Trophoblast cell (in vitro differentiated cells and primary cell): ENCODE measurements around the gene TNS2.

ENCODE experiments used
- DNase-seq, 2 donors: peaks; one replicate each; pipeline ENCODE4 v3.0.0-alpha.2; 2016
- H2AFZ ChIP-seq: 2 replicates; pipeline ENCODE4 v1.6.1; 2013; ENCODE audit warnings: low read length, moderate library complexity, mild to moderate bottlenecking; ENCODE audit not compliant: insufficient read depth, poor library complexity
- H2AK5ac ChIP-seq: 2 replicates; pipeline ENCODE4 v1.6.1; 2013; ENCODE audit warnings: mild to moderate bottlenecking, low read length
- H2BK120ac ChIP-seq: 2 replicates; pipeline ENCODE4 v1.6.1; 2013; ENCODE audit warnings: low read length, mild to moderate bottlenecking, moderate library complexity; ENCODE audit not compliant: insufficient read depth, poor library complexity
- H2BK12ac ChIP-seq: 2 replicates; pipeline ENCODE4 v1.6.1; 2013; ENCODE audit warnings: mild to moderate bottlenecking, low read length, moderate library complexity
- H2BK5ac ChIP-seq: 2 replicates; pipeline ENCODE4 v1.6.1; 2013; ENCODE audit warnings: low read length, low read depth, moderate library complexity, mild to moderate bottlenecking; ENCODE audit not compliant: poor library complexity
- H3K14ac ChIP-seq: 2 replicates; pipeline ENCODE4 v1.6.1; 2013; ENCODE audit warnings: mild to moderate bottlenecking, low read length
- H3K18ac ChIP-seq: 2 replicates; pipeline ENCODE4 v1.6.1; 2013; ENCODE audit warnings: mild to moderate bottlenecking, low read length
- H3K23ac ChIP-seq: 2 replicates; pipeline ENCODE4 v1.6.1; 2013; ENCODE audit warnings: low read length
- H3K27ac ChIP-seq: 2 replicates; pipeline ENCODE4 v1.5.1; 2013; ENCODE audit warnings: low read depth, mild to moderate bottlenecking, inconsistent platforms, low read length, moderate library complexity
- H3K27me3 ChIP-seq: 2 replicates; pipeline ENCODE4 v1.6.1; 2013; ENCODE audit warnings: inconsistent platforms, mild to moderate bottlenecking, low read length, moderate library complexity; ENCODE audit not compliant: insufficient read depth
- H3K36me3 ChIP-seq, 2 experiments: 1 replicate in 1 of 2; 2 replicates in 1 of 2; pipeline ENCODE4 v1.6.1; 2013; ENCODE audit warnings: low read length in 2 of 2, mild to moderate bottlenecking in 2 of 2, moderate library complexity in 1 of 2; ENCODE audit not compliant: insufficient read depth in 2 of 2, control insufficient read depth in 1 of 2
- H3K4ac ChIP-seq: 2 replicates; pipeline ENCODE4 v1.6.1; 2013; ENCODE audit warnings: low read depth, mild to moderate bottlenecking, low read length, moderate library complexity
- H3K4me1 ChIP-seq, 2 experiments: 1 replicate in 1 of 2; 2 replicates in 1 of 2; pipeline ENCODE4 v1.6.1; 2013; ENCODE audit warnings: low read length in 2 of 2, mild to moderate bottlenecking in 2 of 2, moderate library complexity in 1 of 2; ENCODE audit not compliant: insufficient read depth in 2 of 2, control insufficient read depth in 1 of 2
- H3K4me2 ChIP-seq: 2 replicates; pipeline ENCODE4 v1.6.1; 2013; ENCODE audit warnings: inconsistent platforms, mild to moderate bottlenecking, low read length, moderate library complexity
- H3K4me3 ChIP-seq: 2 replicates; pipeline ENCODE4 v1.5.1; 2013; ENCODE audit warnings: mild to moderate bottlenecking, low read depth, low read length, inconsistent platforms
- H3K79me1 ChIP-seq: one replicate; pipeline ENCODE4 v1.6.1; 2013; ENCODE audit warnings: low read length
- H3K79me2 ChIP-seq: 2 replicates; pipeline ENCODE4 v1.6.1; 2013; ENCODE audit warnings: low read length, mild to moderate bottlenecking; ENCODE audit not compliant: control insufficient read depth, insufficient read depth, poor library complexity
- H3K9ac ChIP-seq: 2 replicates; pipeline ENCODE4 v1.6.1; 2013; ENCODE audit warnings: mild to moderate bottlenecking, low read length
- H3K9me3 ChIP-seq: 2 replicates; pipeline ENCODE4 v1.6.1; 2013; ENCODE audit warnings: low read depth, mild to moderate bottlenecking, control low read depth, inconsistent platforms, low read length; ENCODE audit not compliant: insufficient read depth
- H4K12ac ChIP-seq: 2 replicates; pipeline ENCODE4 v1.6.1; 2013; ENCODE audit warnings: low read depth, mild to moderate bottlenecking, low read length, moderate library complexity
- H4K8ac ChIP-seq: 2 replicates; pipeline ENCODE4 v1.6.1; 2013; ENCODE audit warnings: low read depth, mild to moderate bottlenecking, low read length, moderate library complexity
- H4K91ac ChIP-seq: one replicate; pipeline ENCODE4 v1.6.1; 2013; ENCODE audit warnings: low read depth, mild to moderate bottlenecking, low read length, moderate library complexity
- WGBS: extraction: QIAGEN DNeasy Blood & Tissue Kit; methylation state at CpG from one replicate; pipeline ENCODE4 v1.1.7; 2013; ENCODE audit warnings: missing lambda C conversion rate; ENCODE audit not compliant: insufficient read length, insufficient coverage; ENCODE audit errors: extremely low coverage; 5-methylcytosine and 5-hydroxymethylcytosine counted together

Gene TNS2

GRCh38 chr12:53051058-53051880 is 1.4 kb downstream of the TNS2 start:
- WGBS, result no CpG with 5 or more reads among the region's 11 CpGs
- H3K4ac ChIP-seq, result no peak overlapping the region
- no peaks in the 10 kb centered on the region for H3K9me3 ChIP-seq
- H2BK12ac ChIP-seq, result peak overlapping the region; percentile 16
- H3K36me3 ChIP-seq, result no peaks in the 10 kb centered on the region
- peaks cover 48 to 58% of the 10 kb centered on the region in 2 experiments for H3K4me1 ChIP-seq
- no peak overlapping the region for H3K18ac ChIP-seq
- peaks cover 5% of the 10 kb centered on the region for H3K79me2 ChIP-seq
- peak in 1 of 2 donors; percentile 21 for DNase-seq
- no peak overlapping the region for H3K4me3 ChIP-seq
- H4K12ac ChIP-seq, result no peak overlapping the region
- no peak overlapping the region for H3K14ac ChIP-seq
- H2BK5ac ChIP-seq, result no peak overlapping the region
- peaks cover 21% of the 10 kb centered on the region for H3K79me1 ChIP-seq
- H3K4me2 ChIP-seq, result no peak overlapping the region
- no peak overlapping the region for H2AK5ac ChIP-seq
- H2BK120ac ChIP-seq, result no peak overlapping the region
- H4K91ac ChIP-seq, result peak overlapping the region; percentile 3
- H3K23ac ChIP-seq, result no peak overlapping the region
- no peak overlapping the region for H2AFZ ChIP-seq
- no peaks in the 10 kb centered on the region for H3K27me3 ChIP-seq
- H3K9ac ChIP-seq, result no peak overlapping the region
- no peak overlapping the region for H3K27ac ChIP-seq
- H4K8ac ChIP-seq, result no peak overlapping the region

- Histone ChIP-seq H4K8ac (no peak overlapping the region), H2BK12ac (peak overlapping the region; percentile 16), H4K91ac (peak overlapping the region; percentile 3), H3K23ac (no peak overlapping the region), H3K4me3 (no peak overlapping the region), H3K14ac (no peak overlapping the region), H2AK5ac (peak overlapping the region; percentile 32), H3K9me3 (no peaks in the 10 kb centered on the region), H3K27me3 (no peaks in the 10 kb centered on the region), H3K79me1 (peaks cover 14% of the 10 kb centered on the region), H3K18ac (peak overlapping the region; percentile 16), H3K9ac (no peak overlapping the region), H3K36me3 (no peaks in the 10 kb centered on the region), H2BK5ac (no peak overlapping the region), H3K4me2 (no peak overlapping the region), H3K79me2 (no peaks in the 10 kb centered on the region), H4K12ac (no peak overlapping the region), H3K4ac (no peak overlapping the region), H2BK120ac (no peak overlapping the region), H3K27ac (no peak overlapping the region), H3K4me1 (peaks cover 48 to 54% of the 10 kb centered on the region in 2 experiments), H2AFZ (no peak overlapping the region)
- no CpG with 5 or more reads among the region's 7 CpGs for WGBS
- DNase-seq, result no peak
These were observed 2.1 kb downstream of the TNS2 start for GRCh38 chr12:53051881-53052412.

GRCh38 chr12:53052419-53053217 is 2.8 kb downstream of the TNS2 start:
- Histone ChIP-seq H4K8ac (no peak overlapping the region), H3K27ac (no peak overlapping the region), H3K79me2 (no peaks in the 10 kb centered on the region), H3K9ac (no peak overlapping the region), H3K4me2 (no peak overlapping the region), H3K27me3 (no peaks in the 10 kb centered on the region), H4K12ac (no peak overlapping the region), H3K18ac (no peak overlapping the region), H3K36me3 (no peaks in the 10 kb centered on the region), H2AK5ac (no peak overlapping the region), H2BK5ac (no peak overlapping the region), H3K9me3 (no peaks in the 10 kb centered on the region), H2BK120ac (no peak overlapping the region), H3K14ac (no peak overlapping the region), H3K4me3 (no peak overlapping the region), H2BK12ac (no peak overlapping the region), H3K23ac (no peak overlapping the region), H3K4me1 (peaks cover 46 to 52% of the 10 kb centered on the region in 2 experiments), H2AFZ (no peak overlapping the region), H3K79me1 (peaks cover 11% of the 10 kb centered on the region), H4K91ac (no peak overlapping the region), H3K4ac (no peak overlapping the region)
- no CpG with 5 or more reads among the region's 11 CpGs for WGBS
- no peak for DNase-seq

GRCh38 chr12:53053218-53054111 is 3.6 kb downstream of the TNS2 start:
- no peaks in the 10 kb centered on the region for H3K36me3 ChIP-seq
- no peak overlapping the region for H3K9ac ChIP-seq
- H3K18ac ChIP-seq, result no peak overlapping the region
- no peak overlapping the region for H2AK5ac ChIP-seq
- H2BK120ac ChIP-seq, result no peak overlapping the region
- no peak overlapping the region for H3K23ac ChIP-seq
- WGBS, result no CpG with 5 or more reads among the region's 16 CpGs
- no peaks in the 10 kb centered on the region for H3K9me3 ChIP-seq
- H4K8ac ChIP-seq, result no peak overlapping the region
- no peak overlapping the region for H4K12ac ChIP-seq
- H3K14ac ChIP-seq, result no peak overlapping the region
- no peaks in the 10 kb centered on the region for H3K79me2 ChIP-seq
- H3K4me2 ChIP-seq, result peak overlapping the region; percentile 70
- no peak overlapping the region for H4K91ac ChIP-seq
- DNase-seq, result peak; percentile 75 to 90
- H3K4ac ChIP-seq, result no peak overlapping the region
- H3K4me3 ChIP-seq, result peak overlapping the region; percentile 80
- peak overlapping the region; percentile 47 for H2BK12ac ChIP-seq
- H2AFZ ChIP-seq, result peak overlapping the region; percentile 26
- peaks cover 10% of the 10 kb centered on the region for H3K79me1 ChIP-seq
- H3K27ac ChIP-seq, result peak overlapping the region; percentile 66
- H3K27me3 ChIP-seq, result no peaks in the 10 kb centered on the region
- peaks cover 39 to 44% of the 10 kb centered on the region in 2 experiments for H3K4me1 ChIP-seq
- H2BK5ac ChIP-seq, result no peak overlapping the region
